K562 (cell line): ENCODE data around the gene LPCAT2. TPM values are rescaled to one million over a fixed set of nuclear protein-coding genes. Genes with fewer than 3 reads are reported as not detected.

Experiments
- ATAC-seq: fragments of 200-7000 bp; cut with Tn5 transposase; 3 replicates; pipeline ENCODE4 v1.9.1; 2020; ENCODE audit warnings: moderate library complexity
- BruUV-seq: library from RNA; stranded (reverse); fragments of 400-500 nt; replicated peaks from 2 replicates; lab custom pipeline; 2021; lab: Mats Ljungman, UMichigan
- CTCF ChIA-PET: fragments of 300-600 bp; formaldehyde crosslinking; extraction: SDS; loops from one replicate; lab custom pipeline; 2021; ENCODE audit warnings: low intra/inter-chr PET ratio; lab: Yijun Ruan, JAX
- POLR2A ChIA-PET: fragments of 300-600, 350-650 bp; sonication (Branson Sonifier 250); formaldehyde crosslinking; extraction: SDS; loops from one replicate; lab custom pipeline; 2021; ENCODE audit warnings: antibody characterized with exemption, inconsistent platforms; lab: Yijun Ruan, JAX
- DNase-seq, 4 experiments: peaks; one replicate each; pipeline versions ENCODE4 v3.0.0 to v3.0.0-alpha.2; 2011 to 2018; ENCODE audit warnings: low spot score in 3 of 4, mixed read lengths in 3 of 4; ENCODE audit errors: extremely low read depth in 1 of 4
- FAIRE-seq: peaks from 2 replicates; lab custom pipeline; 2011; peaks lifted over from hg19 to GRCh38; lab: Jason Lieb, UNC
- H2AFZ ChIP-seq: 2 replicates; pipeline ENCODE4 v1.6.0; 2011; ENCODE audit warnings: low read depth, low read length, control low read depth, inconsistent platforms
- H3K27ac ChIP-seq: fragments of 200-600 bp; 3 replicates; pipeline ENCODE4 v1.8.0; 2011; ENCODE audit warnings: low read depth, mild to moderate bottlenecking, control low read depth, inconsistent platforms, low read length, moderate library complexity, mixed read lengths; ENCODE audit errors: extremely low read depth
- H3K27me3 ChIP-seq, 2 experiments: fragments of 300-600 bp in 1 of 2; 2 replicates in 1 of 2; 3 replicates in 1 of 2; pipeline versions ENCODE4 v1.6.0 to v1.8.0; 2011; ENCODE audit warnings: inconsistent platforms in 2 of 2, low read length in 2 of 2, mild to moderate bottlenecking in 1 of 2, mixed read lengths in 1 of 2, moderate library complexity in 1 of 2; ENCODE audit not compliant: control insufficient read depth in 2 of 2, insufficient read depth in 2 of 2
- H3K36me3 ChIP-seq: fragments of 300-600 bp; 3 replicates; pipeline ENCODE4 v1.8.0; 2011; ENCODE audit warnings: mild to moderate bottlenecking, low read length, inconsistent platforms; ENCODE audit not compliant: control insufficient read depth, insufficient read depth
- H3K4me1 ChIP-seq, 2 experiments: fragments of 200-600 bp in 1 of 2; replicated peaks in 1 of 2; 2 replicates in 1 of 2; 3 replicates in 1 of 2; pipeline versions ENCODE4 v1.5.1 to v1.8.0; 2011; ENCODE audit warnings: inconsistent platforms in 2 of 2, low read length in 2 of 2, mild to moderate bottlenecking in 1 of 2, mixed read lengths in 1 of 2, moderate library complexity in 1 of 2; ENCODE audit not compliant: control insufficient read depth in 2 of 2, insufficient read depth in 2 of 2
- H3K4me2 ChIP-seq: 2 replicates; pipeline ENCODE4 v1.6.1; 2011; ENCODE audit warnings: low read length, control low read depth, inconsistent platforms, mixed read lengths; ENCODE audit not compliant: insufficient read depth
- H3K4me3 ChIP-seq: fragments of 200-600 bp; sonication (generic), shearing (Covaris generic); 2 replicates; pipeline ENCODE4 v1.5.1; 2016; ENCODE audit warnings: control low read depth, inconsistent platforms
- H3K79me2 ChIP-seq: fragments of 200-600 bp; 3 replicates; pipeline ENCODE4 v1.8.0; 2011; ENCODE audit warnings: low read length, inconsistent platforms; ENCODE audit not compliant: control insufficient read depth, insufficient read depth
- H3K9ac ChIP-seq, 2 experiments: 2 replicates each; pipeline versions ENCODE4 v1.6.0 to v1.6.1; 2011; ENCODE audit warnings: low read depth in 2 of 2, low read length in 2 of 2, control low read depth in 1 of 2, inconsistent platforms in 1 of 2, mild to moderate bottlenecking in 1 of 2, mixed read lengths in 1 of 2; ENCODE audit not compliant: insufficient read depth in 1 of 2
- H3K9me1 ChIP-seq: one replicate; pipeline ENCODE4 v1.6.0; 2011; ENCODE audit warnings: inconsistent platforms, mild to moderate bottlenecking, low read length, moderate library complexity; ENCODE audit not compliant: control insufficient read depth, insufficient read depth
- H3K9me3 ChIP-seq: replicated peaks from 2 replicates; pipeline ENCODE4 v1.5.1; 2011; ENCODE audit warnings: low read depth, low read length, inconsistent platforms; ENCODE audit not compliant: control insufficient read depth, insufficient read depth
- H4K20me1 ChIP-seq: replicated peaks from 2 replicates; pipeline ENCODE4 v1.6.1; 2011; ENCODE audit warnings: low read length, inconsistent platforms, mixed read lengths; ENCODE audit not compliant: control insufficient read depth, insufficient read depth
- CREM ChIP-seq: IDR thresholded peaks from 2 replicates; pipeline ENCODE4 v1.6.1; 2014; ENCODE audit warnings: antibody characterized with exemption, low read depth
- ESRRB ChIP-seq: fragments of 250-450 bp; sonication (Bioruptor Pico); IDR thresholded peaks from 2 replicates; pipeline ENCODE4 v1.5.0; 2020; ENCODE audit warnings: mild to moderate bottlenecking, moderate library complexity, borderline replicate concordance
- HSF4 ChIP-seq: fragments of 250-450 bp; sonication (Bioruptor Pico); IDR thresholded peaks from 2 replicates; pipeline ENCODE4 v2.1.2; 2022; ENCODE audit warnings: mild to moderate bottlenecking, moderate library complexity, borderline replicate concordance
- IRF1 ChIP-seq: sonication (generic); formaldehyde crosslinking; IDR thresholded peaks from 2 replicates; pipeline ENCODE4 v1.8.0; 2022; ENCODE audit warnings: missing genetic modification reagents, mild to moderate bottlenecking, borderline replicate concordance
- POU5F1 ChIP-seq: fragments of 150-350 bp; IDR thresholded peaks from 2 replicates; pipeline ENCODE4 v1.6.1; 2014; ENCODE audit warnings: borderline replicate concordance, low read length, low read depth, mild to moderate bottlenecking; ENCODE audit not compliant: partially characterized antibody
- SMARCC2 ChIP-seq: fragments of 450-650 bp; IDR thresholded peaks from 2 replicates; pipeline ENCODE4 v1.6.1; 2017; ENCODE audit warnings: antibody characterized with exemption, moderate library complexity, mild to moderate bottlenecking, low read depth
- TAF15 ChIP-seq: fragments of 200-400 bp; formaldehyde crosslinking; IDR thresholded peaks from 2 replicates; pipeline ENCODE4 v1.6.1; 2017; ENCODE audit warnings: mild to moderate bottlenecking, low read depth, low read length, moderate library complexity
- THAP7 ChIP-seq: fragments of 250-450 bp; sonication (Bioruptor Pico); IDR thresholded peaks from 2 replicates; pipeline ENCODE4 v1.5.0; 2021
- TRIM28 ChIP-seq: fragments of 450-650 bp; IDR thresholded peaks from 2 replicates; pipeline ENCODE4 v1.6.1; 2017
- WGBS: fragments of 100-300 bp; shearing (Covaris generic); methylation state at CpG from one replicate; pipeline ENCODE4 v1.1.6; 2016; ENCODE audit warnings: low coverage, mixed read lengths; ENCODE audit not compliant: insufficient coverage; ENCODE audit errors: missing lambda C conversion rate; 5-methylcytosine and 5-hydroxymethylcytosine counted together
- in situ Hi-C: fragments of 300-500 bp; cut with MboI; formaldehyde crosslinking; loops from 4 replicates; pipeline ENCODE4 v1.15.0; 2018; ENCODE audit warnings: inconsistent platforms, mixed read lengths
- intact Hi-C: fragments of 100-400 bp; cut with micrococcal nuclease; formaldehyde crosslinking; loops from 2 replicates; pipeline ENCODE4 v1.14.2; 2022
- polyA plus RNA-seq, 8 experiments: library from polyadenylated mRNA; depleted of rRNA in 4 of 8; stranded (reverse) in 5 of 8; unstranded in 3 of 8; fragments of >200 nt; fragmentation: Nextera tagmentation in 2 of 8; fragmentation: Illumina TruSeq in 1 of 8; extraction: Ambion mirVana in 2 of 8; extraction: Trizol in 1 of 8; gene quantifications; 2 replicates each; pipeline versions ENCODE4 v1.2.1 to v1.2.3, GENCODE V29; 2011 to 2014; ENCODE audit warnings: inconsistent platforms in 1 of 8, missing spikeins in 1 of 8
- total RNA-seq, 7 experiments: library from RNA; depleted of rRNA in 6 of 7; stranded (reverse); fragments of >200 nt in 6 of 7; fragmentation: Illumina TruSeq in 2 of 7; extraction: Trizol in 2 of 7; gene quantifications; 2 replicates each; pipeline versions ENCODE4 v1.2.1 to v1.2.3, GENCODE V29; 2011 to 2021; ENCODE audit warnings: low replicate concordance in 1 of 7
- TF ChIP-seq, protein P1 (sequence below): fragments of 250-450 bp; sonication (Bioruptor Pico); IDR thresholded peaks from 2 replicates; pipeline ENCODE4 v1.8.0; 2022; ENCODE audit warnings: inconsistent platforms, mild to moderate bottlenecking, moderate library complexity, borderline replicate concordance
- TF ChIP-seq, protein P2 (sequence below): fragments of 450-650 bp; formaldehyde crosslinking; IDR thresholded peaks from 2 replicates; pipeline ENCODE4 v1.4.0; 2020; ENCODE audit warnings: mild to moderate bottlenecking, moderate library complexity

Gene LPCAT2
- total and polyA plus RNA-seq, 9 of the 15 experiments (the other 6 are each of a cell fraction or from before 2014, with no cell fraction given): 2.9 to 15.0 (median 7.3) TPM

- WGBS: 57% methylated on average over 1 of the region's 1 CpG
- Histone ChIP-seq H4K20me1 (no peaks in the 10 kb centered on the region), H3K4me1 (peaks cover 0 to 5% of the 10 kb centered on the region in 2 experiments; a peak in 1 of 5 replicates), H3K27me3 (no peaks in the 10 kb centered on the region), H2AFZ (no peak overlapping the region), H3K27ac (no peak overlapping the region), H3K4me3 (no peak overlapping the region), H3K36me3 (no peaks in the 10 kb centered on the region), H3K4me2 (no peak overlapping the region), H3K9me1 (no peaks in the 10 kb centered on the region), H3K9me3 (no peaks in the 10 kb centered on the region), H3K79me2 (no peaks in the 10 kb centered on the region), H3K9ac (no peak overlapping the region)
- in situ Hi-C loops (no loop called here), intact Hi-C loops (no loop called here)
- ATAC-seq (no peak), FAIRE-seq (no peak), DNase-seq (no peak)
- ChIA-PET POLR2A (no interaction called here), CTCF (no interaction called here)
- BruUV-seq: no TSS peak
- TF ChIP-seq HSF4 (CRISPR knock-in tag): no peak
- TF ChIP-seq SMARCC2: no peak
- TF ChIP-seq THAP7 (CRISPR knock-in tag): no peak
- TF ChIP-seq, protein P1, sequence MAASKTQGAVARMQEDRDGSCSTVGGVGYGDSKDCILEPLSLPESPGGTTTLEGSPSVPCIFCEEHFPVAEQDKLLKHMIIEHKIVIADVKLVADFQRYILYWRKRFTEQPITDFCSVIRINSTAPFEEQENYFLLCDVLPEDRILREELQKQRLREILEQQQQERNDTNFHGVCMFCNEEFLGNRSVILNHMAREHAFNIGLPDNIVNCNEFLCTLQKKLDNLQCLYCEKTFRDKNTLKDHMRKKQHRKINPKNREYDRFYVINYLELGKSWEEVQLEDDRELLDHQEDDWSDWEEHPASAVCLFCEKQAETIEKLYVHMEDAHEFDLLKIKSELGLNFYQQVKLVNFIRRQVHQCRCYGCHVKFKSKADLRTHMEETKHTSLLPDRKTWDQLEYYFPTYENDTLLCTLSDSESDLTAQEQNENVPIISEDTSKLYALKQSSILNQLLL (CRISPR knock-in tag): no peak
- no peak for TF ChIP-seq TRIM28
- TF ChIP-seq POU5F1: no peak
- TF ChIP-seq, protein P2, sequence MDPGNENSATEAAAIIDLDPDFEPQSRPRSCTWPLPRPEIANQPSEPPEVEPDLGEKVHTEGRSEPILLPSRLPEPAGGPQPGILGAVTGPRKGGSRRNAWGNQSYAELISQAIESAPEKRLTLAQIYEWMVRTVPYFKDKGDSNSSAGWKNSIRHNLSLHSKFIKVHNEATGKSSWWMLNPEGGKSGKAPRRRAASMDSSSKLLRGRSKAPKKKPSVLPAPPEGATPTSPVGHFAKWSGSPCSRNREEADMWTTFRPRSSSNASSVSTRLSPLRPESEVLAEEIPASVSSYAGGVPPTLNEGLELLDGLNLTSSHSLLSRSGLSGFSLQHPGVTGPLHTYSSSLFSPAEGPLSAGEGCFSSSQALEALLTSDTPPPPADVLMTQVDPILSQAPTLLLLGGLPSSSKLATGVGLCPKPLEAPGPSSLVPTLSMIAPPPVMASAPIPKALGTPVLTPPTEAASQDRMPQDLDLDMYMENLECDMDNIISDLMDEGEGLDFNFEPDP (CRISPR knock-in tag): no peak
- TF ChIP-seq CREM: no peak
- TF ChIP-seq IRF1 (CRISPR knock-in tag): no peak
- no peak for TF ChIP-seq TAF15
- no peak for TF ChIP-seq ESRRB (CRISPR knock-in tag)
These were observed 54.1 kb downstream of the LPCAT2 start for GRCh38 chr16:55562936-55563335.
